Panc1 (cell line): Measurements from ENCODE around the gene FETUB. TPM values are rescaled to one million over a fixed set of nuclear protein-coding genes. Genes with fewer than 3 reads are reported as not detected.

Source experiments
- ATAC-seq: fragments of 200-7000 bp; cut with Tn5 transposase; 2 replicates; pipeline ENCODE4 v1.9.1; 2020; ENCODE audit warnings: mild to moderate bottlenecking, moderate library complexity
- BruUV-seq: library from RNA; stranded (reverse); fragments of 400-500 nt; replicated peaks from 2 replicates; lab custom pipeline; 2021; lab: Mats Ljungman, UMichigan
- CTCF ChIA-PET: fragments of 300-600 bp; sonication (Branson Sonifier 250); formaldehyde crosslinking; loops from one replicate; lab custom pipeline; 2022; ENCODE audit warnings: antibody characterized with exemption; lab: Charles Lee
- POLR2A ChIA-PET: fragments of 300-600 bp; sonication (Branson Sonifier 250); formaldehyde crosslinking; loops from one replicate; lab custom pipeline; 2022; ENCODE audit warnings: antibody characterized with exemption; lab: Charles Lee
- DNase-seq: peaks from one replicate; pipeline ENCODE4 v3.0.0-alpha.2; 2010; ENCODE audit warnings: low read depth, low spot score
- H3K27ac ChIP-seq: 2 replicates; pipeline ENCODE4 v1.5.1; 2011; ENCODE audit warnings: mild to moderate bottlenecking, low read length, inconsistent platforms
- H3K27me3 ChIP-seq: fragments of 200-500 bp; sonication (Bioruptor generic); 2 replicates; pipeline ENCODE4 v1.6.0; 2014; ENCODE audit warnings: low read length, inconsistent platforms; ENCODE audit not compliant: control insufficient read depth, insufficient read depth
- H3K36me3 ChIP-seq: fragments of 200-500 bp; sonication (Bioruptor generic); 2 replicates; pipeline ENCODE4 v1.5.1; 2014; ENCODE audit warnings: inconsistent platforms, mild to moderate bottlenecking, low read length, moderate library complexity; ENCODE audit not compliant: control insufficient read depth, insufficient read depth
- H3K4me1 ChIP-seq: 2 replicates; pipeline ENCODE4 v1.5.1; 2011; ENCODE audit warnings: inconsistent platforms, mild to moderate bottlenecking, low read length, moderate library complexity; ENCODE audit not compliant: control insufficient read depth, insufficient read depth
- H3K4me3 ChIP-seq, 2 experiments: 2 replicates each; pipeline ENCODE4 v1.5.1; 2011 to 2012; ENCODE audit warnings: low read depth in 2 of 2, low read length in 2 of 2, mild to moderate bottlenecking in 2 of 2, inconsistent platforms in 1 of 2, moderate library complexity in 1 of 2
- H3K9me3 ChIP-seq: fragments of 200-500 bp; sonication (Bioruptor generic); 2 replicates; pipeline ENCODE4 v1.5.1; 2014; ENCODE audit warnings: low read depth, mild to moderate bottlenecking, inconsistent platforms, low read length, moderate library complexity; ENCODE audit not compliant: control insufficient read depth, insufficient read depth
- POLR2AphosphoS5 ChIP-seq: IDR thresholded peaks from 2 replicates; pipeline ENCODE4 v1.6.1; 2012; ENCODE audit warnings: mild to moderate bottlenecking, low read depth, low read length, moderate library complexity
- REST ChIP-seq, 2 experiments: IDR thresholded peaks; 2 replicates each; pipeline ENCODE4 v1.6.1; 2011 to 2012; ENCODE audit warnings: low read depth in 2 of 2, control low read depth in 1 of 2, low read length in 1 of 2, mild to moderate bottlenecking in 1 of 2, moderate library complexity in 1 of 2; ENCODE audit not compliant: insufficient read depth in 1 of 2
- SIN3A ChIP-seq: IDR thresholded peaks from 2 replicates; pipeline ENCODE4 v1.6.1; 2012; ENCODE audit warnings: low read depth, mild to moderate bottlenecking, low read length, moderate library complexity, borderline replicate concordance; ENCODE audit not compliant: insufficient read depth
- TCF7L2 ChIP-seq: IDR thresholded peaks from 2 replicates; pipeline ENCODE4 v1.6.1; 2011; ENCODE audit warnings: mild to moderate bottlenecking, low read depth, low read length, inconsistent platforms
- in situ Hi-C: cut with HindIII; loops from 2 replicates; pipeline ENCODE4 v1.10.0; 2016; ENCODE audit warnings: low sequenced_read_pairs, low pct_unique_long_range_greater_than_20kb
- intact Hi-C: fragments of 100-400 bp; cut with micrococcal nuclease; formaldehyde crosslinking; loops from one replicate; pipeline ENCODE4 v1.10.0; 2022; ENCODE audit not compliant: unreplicated experiment
- total RNA-seq: library from RNA; stranded (reverse); gene quantifications from one replicate; pipeline ENCODE4 v1.2.1, GENCODE V29; 2021; ENCODE audit not compliant: unreplicated experiment
- TF ChIP-seq, protein P1 (sequence below): fragments of 450-650 bp; IDR thresholded peaks from 2 replicates; pipeline ENCODE4 v1.5.1; 2017; ENCODE audit warnings: mild to moderate bottlenecking

Gene FETUB
- total RNA-seq, 1 experiment from 2014 or later: not detected

DNA sequence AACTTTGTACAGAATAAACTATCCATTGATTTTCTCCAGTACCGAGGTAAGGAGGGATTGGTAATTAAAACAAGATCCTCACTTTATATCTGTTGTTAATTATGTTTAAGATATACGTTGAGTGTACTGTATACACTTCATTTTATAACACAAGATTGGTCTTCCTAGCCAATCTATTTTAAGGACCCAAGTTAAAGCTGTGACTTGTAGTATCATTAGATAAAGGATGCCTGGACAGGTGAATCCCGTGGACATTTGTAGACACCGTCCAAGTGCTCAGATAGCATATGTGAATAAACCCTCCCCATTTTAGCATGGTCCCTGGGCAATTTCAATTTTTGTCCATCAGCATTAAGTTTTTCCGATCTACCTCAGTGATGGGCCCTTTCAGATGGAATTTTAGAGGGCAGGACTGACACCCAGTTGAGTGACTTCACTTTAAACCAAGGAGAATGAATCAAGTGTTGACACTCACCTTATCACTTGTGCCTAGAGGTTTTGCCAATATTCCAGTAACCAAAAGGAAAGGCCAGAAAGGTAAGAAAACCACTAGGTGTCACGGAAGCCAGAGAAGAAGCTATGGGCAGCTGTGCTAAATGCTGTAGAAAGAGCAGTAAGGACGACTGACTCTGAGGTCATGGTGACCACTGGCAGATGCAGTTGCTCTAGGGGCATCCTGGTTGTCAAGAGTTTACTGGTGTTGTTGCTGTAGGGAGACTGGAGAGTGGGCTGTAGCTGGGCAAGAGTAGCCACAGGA lies 18.1 kb upstream of the FETUB start:
- Histone ChIP-seq H3K9me3 (no peaks in the 10 kb centered on the region), H3K4me1 (0 out of 2 replicates have a peak, but pooled peaks cover 4% of the 10 kb centered on the region), H3K27ac (no peak overlapping the region), H3K4me3 (no peak overlapping the region), H3K27me3 (peaks cover 16% of the 10 kb centered on the region), H3K36me3 (no peaks in the 10 kb centered on the region)
- TF ChIP-seq SIN3A: no peak
- TF ChIP-seq REST (IDR thresholded peaks at IDR 0.05; ENCODE audit: insufficient read depth in 1 of 2, low read depth in 2 of 2, low read length in 1 of 2): no peak
- no peak for TF ChIP-seq TCF7L2
- no peak for TF ChIP-seq POLR2AphosphoS5
- TF ChIP-seq, protein P1, sequence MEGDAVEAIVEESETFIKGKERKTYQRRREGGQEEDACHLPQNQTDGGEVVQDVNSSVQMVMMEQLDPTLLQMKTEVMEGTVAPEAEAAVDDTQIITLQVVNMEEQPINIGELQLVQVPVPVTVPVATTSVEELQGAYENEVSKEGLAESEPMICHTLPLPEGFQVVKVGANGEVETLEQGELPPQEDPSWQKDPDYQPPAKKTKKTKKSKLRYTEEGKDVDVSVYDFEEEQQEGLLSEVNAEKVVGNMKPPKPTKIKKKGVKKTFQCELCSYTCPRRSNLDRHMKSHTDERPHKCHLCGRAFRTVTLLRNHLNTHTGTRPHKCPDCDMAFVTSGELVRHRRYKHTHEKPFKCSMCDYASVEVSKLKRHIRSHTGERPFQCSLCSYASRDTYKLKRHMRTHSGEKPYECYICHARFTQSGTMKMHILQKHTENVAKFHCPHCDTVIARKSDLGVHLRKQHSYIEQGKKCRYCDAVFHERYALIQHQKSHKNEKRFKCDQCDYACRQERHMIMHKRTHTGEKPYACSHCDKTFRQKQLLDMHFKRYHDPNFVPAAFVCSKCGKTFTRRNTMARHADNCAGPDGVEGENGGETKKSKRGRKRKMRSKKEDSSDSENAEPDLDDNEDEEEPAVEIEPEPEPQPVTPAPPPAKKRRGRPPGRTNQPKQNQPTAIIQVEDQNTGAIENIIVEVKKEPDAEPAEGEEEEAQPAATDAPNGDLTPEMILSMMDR: no peak
- DNase-seq: no peak
- in situ Hi-C loops: no loop called here
- no peak for ATAC-seq
- intact Hi-C loops: no loop called here
- no TSS peak for BruUV-seq
- CTCF ChIA-PET: interaction anchor here (0.6 kb wide), 1 partner anchor 33 kb away, joined by 7 read pairs; no protein-coding TSS in a partner anchor
- POLR2A ChIA-PET: no interaction called here

DNA sequence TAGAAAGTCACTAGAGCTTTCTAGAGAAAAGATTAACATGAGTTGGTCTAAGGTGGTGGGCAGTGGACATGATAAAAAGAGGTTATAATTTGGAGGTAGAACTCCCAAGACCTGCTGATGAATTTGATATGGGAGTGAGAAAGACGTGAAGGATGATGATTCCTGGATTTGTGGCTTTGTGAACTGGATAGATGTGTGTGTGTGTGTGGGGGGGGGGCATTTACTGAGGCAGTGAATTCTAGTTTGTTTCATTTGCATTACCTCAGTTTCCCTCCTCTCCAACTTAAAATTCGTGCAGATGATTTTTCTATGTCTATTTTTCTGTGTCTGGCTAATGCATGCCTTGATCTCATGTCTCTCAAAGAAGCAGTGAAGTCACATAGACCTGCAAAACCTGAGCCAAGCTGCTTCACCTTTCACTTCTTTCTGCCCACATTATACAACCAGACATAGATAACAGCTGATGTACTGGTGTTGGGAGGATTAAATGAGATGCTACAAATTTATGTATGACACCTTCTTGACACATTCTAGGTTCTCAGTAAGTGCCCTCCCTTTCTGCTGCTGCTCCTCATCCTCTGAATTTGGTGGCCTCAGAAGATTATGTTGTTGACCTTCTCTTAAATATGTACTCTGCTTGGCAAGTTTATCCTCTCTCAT lies 17.4 kb upstream of the FETUB start:
- peaks cover 15% of the 10 kb centered on the region for H3K27me3 ChIP-seq
- TF ChIP-seq TCF7L2 (no peak), SIN3A (no peak), REST (IDR thresholded peaks at IDR 0.05; ENCODE audit: insufficient read depth in 1 of 2, low read depth in 2 of 2, low read length in 1 of 2) (no peak), POLR2AphosphoS5 (no peak)
- TF ChIP-seq, protein P1: no peak
- no peak overlapping the region for H3K4me3 ChIP-seq
- ATAC-seq (no peak), DNase-seq (no peak)
- no peaks in the 10 kb centered on the region for H3K36me3 ChIP-seq
- no peaks in the 10 kb centered on the region for H3K9me3 ChIP-seq
- POLR2A ChIA-PET: no interaction called here
- in situ Hi-C loops (no loop called here), intact Hi-C loops (no loop called here)
- BruUV-seq: no TSS peak
- no peak overlapping the region for H3K27ac ChIP-seq
- no peaks in the 10 kb centered on the region for H3K4me1 ChIP-seq
- CTCF ChIA-PET: no interaction called here
